C4-2B (cell line): ENCODE data around the gene UMAD1.

Source experiments
- CTCF ChIP-seq: fragments of 450-650 bp; conservative IDR thresholded peaks from 2 replicates; pipeline ENCODE4 v1.5.1; 2017; ENCODE audit warnings: mild to moderate bottlenecking
- ZFX ChIP-seq: fragments of 450-650 bp; IDR thresholded peaks from 2 replicates; pipeline ENCODE4 v1.6.1; 2017

GRCh38 chr7:7857143-7857583 lies 216.6 kb downstream of the UMAD1 start:
- TF ChIP-seq CTCF (no peak), ZFX (no peak)
